ENCODE results near the gene PTK6. TPM values are rescaled to one million over a fixed set of nuclear protein-coding genes. Genes with fewer than 3 reads are reported as not detected.
A peak's percentile ranks its signal among the peaks of the same experiment; 100 is the strongest.

The PTK6 gene
- total and polyA plus RNA-seq, 2 of the 13 experiments (the other 11 are each of a cell fraction or from before 2014, with no cell fraction given): 0.08 TPM; not detected in 1

GRCh38 chr20:63537525-63538203, 488 bp upstream of the PTK6 start (continued):
- TF ChIP-seq, protein P1, sequence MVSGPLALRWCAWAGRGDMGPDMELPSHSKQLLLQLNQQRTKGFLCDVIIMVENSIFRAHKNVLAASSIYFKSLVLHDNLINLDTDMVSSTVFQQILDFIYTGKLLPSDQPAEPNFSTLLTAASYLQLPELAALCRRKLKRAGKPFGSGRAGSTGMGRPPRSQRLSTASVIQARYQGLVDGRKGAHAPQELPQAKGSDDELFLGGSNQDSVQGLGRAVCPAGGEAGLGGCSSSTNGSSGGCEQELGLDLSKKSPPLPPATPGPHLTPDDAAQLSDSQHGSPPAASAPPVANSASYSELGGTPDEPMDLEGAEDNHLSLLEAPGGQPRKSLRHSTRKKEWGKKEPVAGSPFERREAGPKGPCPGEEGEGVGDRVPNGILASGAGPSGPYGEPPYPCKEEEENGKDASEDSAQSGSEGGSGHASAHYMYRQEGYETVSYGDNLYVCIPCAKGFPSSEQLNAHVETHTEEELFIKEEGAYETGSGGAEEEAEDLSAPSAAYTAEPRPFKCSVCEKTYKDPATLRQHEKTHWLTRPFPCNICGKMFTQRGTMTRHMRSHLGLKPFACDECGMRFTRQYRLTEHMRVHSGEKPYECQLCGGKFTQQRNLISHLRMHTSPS (CRISPR knock-in tag; IDR thresholded peaks at IDR 0.05; ENCODE audit: low read depth): peak; percentile 97
- TF ChIP-seq, protein P2, sequence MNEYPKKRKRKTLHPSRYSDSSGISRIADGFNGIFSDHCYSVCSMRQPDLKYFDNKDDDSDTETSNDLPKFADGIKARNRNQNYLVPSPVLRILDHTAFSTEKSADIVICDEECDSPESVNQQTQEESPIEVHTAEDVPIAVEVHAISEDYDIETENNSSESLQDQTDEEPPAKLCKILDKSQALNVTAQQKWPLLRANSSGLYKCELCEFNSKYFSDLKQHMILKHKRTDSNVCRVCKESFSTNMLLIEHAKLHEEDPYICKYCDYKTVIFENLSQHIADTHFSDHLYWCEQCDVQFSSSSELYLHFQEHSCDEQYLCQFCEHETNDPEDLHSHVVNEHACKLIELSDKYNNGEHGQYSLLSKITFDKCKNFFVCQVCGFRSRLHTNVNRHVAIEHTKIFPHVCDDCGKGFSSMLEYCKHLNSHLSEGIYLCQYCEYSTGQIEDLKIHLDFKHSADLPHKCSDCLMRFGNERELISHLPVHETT (CRISPR knock-in tag; conservative IDR thresholded peaks at IDR 0.05): peak; percentile 68; the same call in 1 of the 2 replicates
- TF ChIP-seq RBM39 (IDR thresholded peaks at IDR 0.05; ENCODE audit: low read depth, low read length, poor library complexity, severe bottlenecking): peak; percentile 92
- TF ChIP-seq GATAD1 (CRISPR knock-in tag; IDR thresholded peaks at IDR 0.05): peak; percentile 94
- TF ChIP-seq NFRKB (IDR thresholded peaks at IDR 0.05): no peak
- peak; percentile 91 for TF ChIP-seq KDM4B (CRISPR knock-in tag; IDR thresholded peaks at IDR 0.05)
- TF ChIP-seq ZMAT3 (CRISPR knock-in tag; conservative IDR thresholded peaks at IDR 0.05): peak; percentile 90; the same call in 1 of the 2 replicates
- TF ChIP-seq, protein P3, sequence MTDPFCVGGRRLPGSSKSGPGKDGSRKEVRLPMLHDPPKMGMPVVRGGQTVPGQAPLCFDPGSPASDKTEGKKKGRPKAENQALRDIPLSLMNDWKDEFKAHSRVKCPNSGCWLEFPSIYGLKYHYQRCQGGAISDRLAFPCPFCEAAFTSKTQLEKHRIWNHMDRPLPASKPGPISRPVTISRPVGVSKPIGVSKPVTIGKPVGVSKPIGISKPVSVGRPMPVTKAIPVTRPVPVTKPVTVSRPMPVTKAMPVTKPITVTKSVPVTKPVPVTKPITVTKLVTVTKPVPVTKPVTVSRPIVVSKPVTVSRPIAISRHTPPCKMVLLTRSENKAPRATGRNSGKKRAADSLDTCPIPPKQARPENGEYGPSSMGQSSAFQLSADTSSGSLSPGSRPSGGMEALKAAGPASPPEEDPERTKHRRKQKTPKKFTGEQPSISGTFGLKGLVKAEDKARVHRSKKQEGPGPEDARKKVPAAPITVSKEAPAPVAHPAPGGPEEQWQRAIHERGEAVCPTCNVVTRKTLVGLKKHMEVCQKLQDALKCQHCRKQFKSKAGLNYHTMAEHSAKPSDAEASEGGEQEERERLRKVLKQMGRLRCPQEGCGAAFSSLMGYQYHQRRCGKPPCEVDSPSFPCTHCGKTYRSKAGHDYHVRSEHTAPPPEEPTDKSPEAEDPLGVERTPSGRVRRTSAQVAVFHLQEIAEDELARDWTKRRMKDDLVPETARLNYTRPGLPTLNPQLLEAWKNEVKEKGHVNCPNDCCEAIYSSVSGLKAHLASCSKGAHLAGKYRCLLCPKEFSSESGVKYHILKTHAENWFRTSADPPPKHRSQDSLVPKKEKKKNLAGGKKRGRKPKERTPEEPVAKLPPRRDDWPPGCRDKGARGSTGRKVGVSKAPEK (CRISPR knock-in tag; IDR thresholded peaks at IDR 0.05; ENCODE audit: borderline replicate concordance): 0 out of 2 replicates have a peak, but pooled peaks have one; percentile 53
- no peak; the same call in 1 of the 2 replicates for TF ChIP-seq ZNF878 (CRISPR knock-in tag; IDR thresholded peaks at IDR 0.05)
- TF ChIP-seq, protein P4, sequence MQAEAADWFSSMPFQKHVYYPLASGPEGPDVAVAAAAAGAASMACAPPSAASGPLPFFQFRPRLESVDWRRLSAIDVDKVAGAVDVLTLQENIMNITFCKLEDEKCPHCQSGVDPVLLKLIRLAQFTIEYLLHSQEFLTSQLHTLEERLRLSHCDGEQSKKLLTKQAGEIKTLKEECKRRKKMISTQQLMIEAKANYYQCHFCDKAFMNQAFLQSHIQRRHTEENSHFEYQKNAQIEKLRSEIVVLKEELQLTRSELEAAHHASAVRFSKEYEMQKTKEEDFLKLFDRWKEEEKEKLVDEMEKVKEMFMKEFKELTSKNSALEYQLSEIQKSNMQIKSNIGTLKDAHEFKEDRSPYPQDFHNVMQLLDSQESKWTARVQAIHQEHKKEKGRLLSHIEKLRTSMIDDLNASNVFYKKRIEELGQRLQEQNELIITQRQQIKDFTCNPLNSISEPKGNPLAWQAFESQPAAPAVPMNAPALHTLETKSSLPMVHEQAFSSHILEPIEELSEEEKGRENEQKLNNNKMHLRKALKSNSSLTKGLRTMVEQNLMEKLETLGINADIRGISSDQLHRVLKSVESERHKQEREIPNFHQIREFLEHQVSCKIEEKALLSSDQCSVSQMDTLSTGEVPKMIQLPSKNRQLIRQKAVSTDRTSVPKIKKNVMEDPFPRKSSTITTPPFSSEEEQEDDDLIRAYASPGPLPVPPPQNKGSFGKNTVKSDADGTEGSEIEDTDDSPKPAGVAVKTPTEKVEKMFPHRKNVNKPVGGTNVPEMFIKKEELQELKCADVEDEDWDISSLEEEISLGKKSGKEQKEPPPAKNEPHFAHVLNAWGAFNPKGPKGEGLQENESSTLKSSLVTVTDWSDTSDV (CRISPR knock-in tag; IDR thresholded peaks at IDR 0.05): peak; percentile 92; the same call in 1 of the 2 replicates
- peak; percentile 91 for TF ChIP-seq KLF12 (CRISPR knock-in tag; IDR thresholded peaks at IDR 0.05; ENCODE audit: borderline replicate concordance)
- TF ChIP-seq E2F1 (CRISPR knock-in tag; IDR thresholded peaks at IDR 0.05): peak; percentile 61; the same call in 1 of the 2 replicates
- peak; percentile 77; the same call in 1 of the 2 replicates for TF ChIP-seq ZNF761 (CRISPR knock-in tag; conservative IDR thresholded peaks at IDR 0.05)
- no peak for TF ChIP-seq NONO (IDR thresholded peaks at IDR 0.05)
- peak; percentile 81; the same call in 1 of the 2 replicates for TF ChIP-seq NONO (CRISPR knock-in tag; conservative IDR thresholded peaks at IDR 0.05)
- TF ChIP-seq ZBTB25 (CRISPR knock-in tag; IDR thresholded peaks at IDR 0.05): peak; percentile 90
- peak; percentile 30; the same call in 1 of the 2 replicates for TF ChIP-seq ZNF510 (CRISPR knock-in tag; IDR thresholded peaks at IDR 0.05; ENCODE audit: low read depth)
- 0 out of 2 replicates have a peak, but pooled peaks have one; percentile 35 for TF ChIP-seq ZMYM2 (CRISPR knock-in tag; IDR thresholded peaks at IDR 0.05)

All from HepG2 (cell line).